ENCODE measurements around the gene TC2N.
"Not testable (repeated sequence)": the region's sequence is repeated elsewhere in the genome, so short reads cannot be mapped to it uniquely, and the experiment has no call there.

TC2N gene

GRCh38 chr14:91755570-91756295 is 111.6 kb downstream of the TC2N start:
- Mint-ChIP-seq H3K36me3 (peaks cover 31% of the 10 kb centered on the region), H3K27me3 (peaks cover 6% of the 10 kb centered on the region), H3K4me3 (no peak overlapping the region), H3K9me3 (peaks cover 10% of the 10 kb centered on the region), H3K27ac (no peak overlapping the region), H3K4me1 (no peaks in the 10 kb centered on the region)
- CTCF ChIA-PET = no interaction called here
- DNase-seq = no peak

- H3K36me3 Mint-ChIP-seq = peaks cover 23% of the 10 kb centered on the region
- peaks cover 4% of the 10 kb centered on the region for H3K9me3 Mint-ChIP-seq
- no peaks in the 10 kb centered on the region for H3K4me1 Mint-ChIP-seq
- no peak overlapping the region for H3K27ac Mint-ChIP-seq
- no peak for DNase-seq
- H3K4me3 Mint-ChIP-seq = no peak overlapping the region
- peaks cover 7% of the 10 kb centered on the region for H3K27me3 Mint-ChIP-seq
- CTCF ChIA-PET = no interaction called here
Measured at GRCh38 chr14:91754819-91755218, 112.5 kb downstream of the TC2N start.

GRCh38 chr14:91754185-91754584 is 113.2 kb downstream of the TC2N start:
- Mint-ChIP-seq H3K36me3 (peaks cover 19% of the 10 kb centered on the region), H3K4me1 (no peaks in the 10 kb centered on the region), H3K4me3 (no peak overlapping the region), H3K27me3 (peaks cover 7% of the 10 kb centered on the region), H3K27ac (no peak overlapping the region), H3K9me3 (no peaks in the 10 kb centered on the region)
- CTCF ChIA-PET = interaction anchor here (1.1 kb wide), 1 partner anchor 35 kb away, joined by 3 read pairs; no protein-coding TSS in a partner anchor
- DNase-seq = no peak

- Mint-ChIP-seq H3K36me3 (peaks cover 18% of the 10 kb centered on the region), H3K4me1 (no peaks in the 10 kb centered on the region), H3K9me3 (no peaks in the 10 kb centered on the region), H3K27ac (no peak overlapping the region), H3K27me3 (peaks cover 7% of the 10 kb centered on the region), H3K4me3 (no peak overlapping the region)
- DNase-seq = no peak
- CTCF ChIA-PET = interaction anchor here (1.1 kb wide), 1 partner anchor 34 kb away, joined by 3 read pairs; no protein-coding TSS in a partner anchor
Measured at GRCh38 chr14:91753501-91754128, 113.7 kb downstream of the TC2N start.

- CTCF ChIA-PET = no interaction called here
- Mint-ChIP-seq H3K4me1 (no peaks in the 10 kb centered on the region), H3K9me3 (no peaks in the 10 kb centered on the region)
Measured at GRCh38 chr14:91752961-91753360, 114.4 kb downstream of the TC2N start.

GRCh38 chr14:91751719-91752118 is 115.6 kb downstream of the TC2N start:
- H3K4me3 Mint-ChIP-seq = no peak overlapping the region
- peaks cover 7% of the 10 kb centered on the region for H3K27me3 Mint-ChIP-seq
- H3K9me3 Mint-ChIP-seq = no peaks in the 10 kb centered on the region
- H3K36me3 Mint-ChIP-seq = peaks cover 10% of the 10 kb centered on the region
- no peak overlapping the region for H3K27ac Mint-ChIP-seq
- CTCF ChIA-PET = no interaction called here
- no peaks in the 10 kb centered on the region for H3K4me1 Mint-ChIP-seq
- no peak for DNase-seq

More at GRCh38 chr14:91752961-91753360, 114.4 kb downstream of the TC2N start:
- Mint-ChIP-seq H3K36me3 (peaks cover 14% of the 10 kb centered on the region), H3K27me3 (peaks cover 7% of the 10 kb centered on the region), H3K4me3 (no peak overlapping the region), H3K27ac (no peak overlapping the region)
- DNase-seq = no peak

- DNase-seq = no peak
- H3K4me1 Mint-ChIP-seq = no peaks in the 10 kb centered on the region
Measured at GRCh38 chr14:91750634-91751198, 116.6 kb downstream of the TC2N start.

GRCh38 chr14:91749868-91750267 is 117.5 kb downstream of the TC2N start:
- peaks cover 10% of the 10 kb centered on the region for H3K36me3 Mint-ChIP-seq

More at GRCh38 chr14:91750634-91751198, 116.6 kb downstream of the TC2N start:
- Mint-ChIP-seq H3K27ac (no peak overlapping the region), H3K27me3 (peaks cover 7% of the 10 kb centered on the region), H3K36me3 (peaks cover 10% of the 10 kb centered on the region), H3K9me3 (no peaks in the 10 kb centered on the region), H3K4me3 (no peak overlapping the region)
- CTCF ChIA-PET = no interaction called here

GRCh38 chr14:91748049-91748448 is 119.3 kb downstream of the TC2N start:
- Mint-ChIP-seq H3K27me3 (peaks cover 3% of the 10 kb centered on the region), H3K4me1 (no peaks in the 10 kb centered on the region), H3K4me3 (no peak overlapping the region), H3K36me3 (peaks cover 10% of the 10 kb centered on the region), H3K9me3 (no peaks in the 10 kb centered on the region), H3K27ac (no peak overlapping the region)
- CTCF ChIA-PET = no interaction called here
- DNase-seq = no peak

More at GRCh38 chr14:91749868-91750267, 117.5 kb downstream of the TC2N start:
- Mint-ChIP-seq H3K4me3 (no peak overlapping the region), H3K27ac (no peak overlapping the region), H3K4me1 (no peaks in the 10 kb centered on the region), H3K27me3 (peaks cover 7% of the 10 kb centered on the region), H3K9me3 (no peaks in the 10 kb centered on the region)
- DNase-seq = no peak
- CTCF ChIA-PET = no interaction called here

GRCh38 chr14:91745344-91745743 is 122.0 kb downstream of the TC2N start:
- Mint-ChIP-seq H3K4me1 (no peaks in the 10 kb centered on the region), H3K36me3 (peaks cover 10% of the 10 kb centered on the region), H3K4me3 (no peak overlapping the region), H3K27ac (no peak overlapping the region), H3K27me3 (no peaks in the 10 kb centered on the region), H3K9me3 (no peaks in the 10 kb centered on the region)
- CTCF ChIA-PET = no interaction called here
- DNase-seq = no peak

GRCh38 chr14:91744068-91744480 is 123.3 kb downstream of the TC2N start:
- Mint-ChIP-seq H3K36me3 (peaks cover 11% of the 10 kb centered on the region), H3K4me3 (no peak overlapping the region), H3K9me3 (peaks cover 4% of the 10 kb centered on the region), H3K27ac (no peak overlapping the region), H3K4me1 (peaks cover 4% of the 10 kb centered on the region), H3K27me3 (peaks cover 4% of the 10 kb centered on the region)
- DNase-seq = no peak
- CTCF ChIA-PET = no interaction called here

- H3K36me3 Mint-ChIP-seq = peaks cover 6% of the 10 kb centered on the region
- DNase-seq = no peak
- H3K4me3 Mint-ChIP-seq = no peak overlapping the region
- peaks cover 4% of the 10 kb centered on the region for H3K9me3 Mint-ChIP-seq
- CTCF ChIA-PET = no interaction called here
- peaks cover 4% of the 10 kb centered on the region for H3K27me3 Mint-ChIP-seq
- no peak overlapping the region for H3K27ac Mint-ChIP-seq
- peaks cover 4% of the 10 kb centered on the region for H3K4me1 Mint-ChIP-seq
Measured at GRCh38 chr14:91743305-91743653, 124.1 kb downstream of the TC2N start.

- no peak for DNase-seq
- no peak overlapping the region for H3K4me3 Mint-ChIP-seq
- no peak overlapping the region for H3K27ac Mint-ChIP-seq
- H3K27me3 Mint-ChIP-seq = peaks cover 4% of the 10 kb centered on the region
- peaks cover 4% of the 10 kb centered on the region for H3K9me3 Mint-ChIP-seq
- H3K36me3 Mint-ChIP-seq = peaks cover 4% of the 10 kb centered on the region
- H3K4me1 Mint-ChIP-seq = peaks cover 4% of the 10 kb centered on the region
- CTCF ChIA-PET = no interaction called here
Measured at GRCh38 chr14:91742621-91743304, 124.6 kb downstream of the TC2N start.

- H3K27ac Mint-ChIP-seq, H3K27me3 Mint-ChIP-seq, CTCF ChIA-PET, H3K4me3 Mint-ChIP-seq, H3K9me3 Mint-ChIP-seq, H3K4me1 Mint-ChIP-seq, DNase-seq, H3K36me3 Mint-ChIP-seq: not testable (repeated sequence)
Measured at GRCh38 chr14:91739867-91740266, 127.5 kb downstream of the TC2N start.

Data from activated naive CD4-positive, alpha-beta T cell treated with anti-CD3 and anti-CD28 coated beads, Interleukin-2, amount 10 ng/mL, durations not matched to agents 7 days and 5 days (primary cell).